SK-N-SH treated with all-trans-retinoic acid at 6 μM for 48 hours (cell line): ENCODE measurements around the gene SLC16A10.

ENCODE experiments used
- GLIS3 ChIP-seq: fragments of 250-450 bp; sonication (Bioruptor Pico); IDR thresholded peaks from 2 replicates; pipeline ENCODE4 v1.5.0; 2020; ENCODE audit warnings: mild to moderate bottlenecking, moderate library complexity
- PATZ1 ChIP-seq: fragments of 250-450 bp; sonication (Bioruptor Pico); IDR thresholded peaks from 2 replicates; pipeline ENCODE4 v1.8.0; 2020; ENCODE audit warnings: mild to moderate bottlenecking, moderate library complexity, borderline replicate concordance
- POU6F1 ChIP-seq: fragments of 250-450 bp; sonication (Bioruptor Pico); IDR thresholded peaks from 2 replicates; pipeline ENCODE4 v1.8.0; 2021; ENCODE audit warnings: low read depth, mild to moderate bottlenecking, moderate library complexity, borderline replicate concordance
- SNAI2 ChIP-seq: fragments of 250-450 bp; sonication (Bioruptor Pico); IDR thresholded peaks from 2 replicates; pipeline ENCODE4 v1.5.0; 2020; ENCODE audit warnings: mild to moderate bottlenecking, moderate library complexity
- TCF4 ChIP-seq: fragments of 250-450 bp; sonication (Bioruptor Pico); IDR thresholded peaks from 2 replicates; pipeline ENCODE4 v1.8.0; 2021; ENCODE audit warnings: mild to moderate bottlenecking, moderate library complexity, borderline replicate concordance
- ZC3H10 ChIP-seq: fragments of 250-450 bp; sonication (Bioruptor Pico); IDR thresholded peaks from 2 replicates; pipeline ENCODE4 v1.5.1; 2021; ENCODE audit warnings: mild to moderate bottlenecking, moderate library complexity
- ZNF8 ChIP-seq: fragments of 450-650 bp; formaldehyde crosslinking; IDR thresholded peaks from 2 replicates; pipeline ENCODE4 v1.5.0; 2020; ENCODE audit warnings: mild to moderate bottlenecking, moderate library complexity

- TF ChIP-seq GLIS3 (CRISPR knock-in tag) (no peak), ZNF8 (CRISPR knock-in tag) (no peak), POU6F1 (CRISPR knock-in tag) (no peak), TCF4 (CRISPR knock-in tag) (no peak), ZC3H10 (no peak), PATZ1 (no peak), SNAI2 (CRISPR knock-in tag) (no peak)
Measured at GRCh38 chr6:111118826-111119225, 31.5 kb downstream of the SLC16A10 start.
